Thyroid gland (tissue), 4 donors: Measurements from ENCODE around the gene CIB2. TPM values are rescaled to one million over a fixed set of nuclear protein-coding genes. Genes with fewer than 3 reads are reported as not detected.

Experiments
- DNase-seq, 2 donors: peaks; one replicate each; pipeline ENCODE4 v3.0.0-alpha.2; 2019
- H3K27ac ChIP-seq, 3 donors: fragments of 200-600 bp; sonication (generic); 1 replicate in 2 of 3; 2 replicates in 1 of 3; pipeline ENCODE4 v1.5.1; 2016 to 2019; ENCODE audit warnings: mild to moderate bottlenecking in 1 of 3, moderate library complexity in 1 of 3
- H3K27me3 ChIP-seq: fragments of 200-600 bp; sonication (generic); one replicate; pipeline ENCODE4 v1.5.1; 2019
- H3K36me3 ChIP-seq, 2 donors: fragments of 200-600 bp; sonication (generic); one replicate each; pipeline ENCODE4 v1.5.1; 2016 to 2019
- H3K4me1 ChIP-seq, 2 donors: fragments of 200-600 bp; sonication (generic); one replicate each; pipeline ENCODE4 v1.5.1; 2017 to 2019
- H3K4me3 ChIP-seq, 3 donors: fragments of 200-600 bp; sonication (generic); replicated peaks in 1 of 3; 1 replicate in 2 of 3; 2 replicates in 1 of 3; pipeline ENCODE4 v1.5.1; 2016; ENCODE audit warnings: mild to moderate bottlenecking in 1 of 3
- H3K9me3 ChIP-seq: fragments of 200-600 bp; sonication (generic); one replicate; pipeline ENCODE4 v1.5.1; 2017
- POLR2A ChIP-seq, 2 donors: fragments of 450-650 bp; IDR thresholded peaks; one replicate each; pipeline ENCODE4 v1.6.1; 2017; ENCODE audit warnings: antibody characterized with exemption in 2 of 2, mild to moderate bottlenecking in 2 of 2, moderate library complexity in 1 of 2
- WGBS, 2 donors: methylation state at CpG; one replicate each; pipeline ENCODE4 v1.1.5; 2017; 5-methylcytosine and 5-hydroxymethylcytosine counted together
- intact Hi-C: fragments of 100-400 bp; cut with DNase I; formaldehyde crosslinking; loops from one replicate; pipeline ENCODE4 v1.15.1; 2023
- total RNA-seq, 4 donors: library from RNA; depleted of rRNA; stranded (reverse); fragments of >200 nt; gene quantifications; one replicate each; pipeline ENCODE4 v1.2.3, GENCODE V29; 2016
- TF ChIP-seq, protein P1 (sequence below), 6 experiments: fragments of 200-600 bp in 3 of 6; fragments of 450-650 bp in 3 of 6; sonication (generic) in 3 of 6; IDR thresholded peaks; one replicate each; pipeline ENCODE4 v1.5.1; 2016 to 2019; ENCODE audit warnings: antibody characterized with exemption in 6 of 6, mild to moderate bottlenecking in 2 of 6, inconsistent platforms in 1 of 6, moderate library complexity in 1 of 6

Gene CIB2
- total RNA-seq, 4 donors from 2014 or later: 4.1 to 7.5 (median 4.9) TPM

DNA sequence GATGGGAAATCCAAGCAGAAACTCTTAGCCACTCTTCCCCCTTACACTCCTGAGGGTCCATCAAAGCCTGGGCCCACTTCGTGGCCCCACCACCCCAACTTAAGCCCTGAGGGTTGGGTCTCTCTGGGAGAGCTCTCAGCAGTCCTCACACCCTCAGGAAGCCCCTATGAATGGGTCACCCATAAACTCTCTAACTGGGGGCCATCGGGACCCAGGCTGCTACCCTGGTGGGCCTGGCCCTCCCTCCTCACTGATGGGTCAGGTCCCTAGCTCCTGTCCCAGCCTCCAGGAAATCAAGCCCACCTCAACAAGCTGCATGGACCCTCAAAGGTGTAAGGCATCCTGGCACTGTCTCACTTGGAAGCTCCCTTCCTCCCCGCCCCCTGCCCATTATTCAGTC is 19.5 kb downstream of the CIB2 start:
- 94 to 98% methylated on average over 3 of the region's 3 CpGs for WGBS, 2 donors
- no peak for TF ChIP-seq POLR2A (IDR thresholded peaks at IDR 0.05)
- TF ChIP-seq, protein P1, sequence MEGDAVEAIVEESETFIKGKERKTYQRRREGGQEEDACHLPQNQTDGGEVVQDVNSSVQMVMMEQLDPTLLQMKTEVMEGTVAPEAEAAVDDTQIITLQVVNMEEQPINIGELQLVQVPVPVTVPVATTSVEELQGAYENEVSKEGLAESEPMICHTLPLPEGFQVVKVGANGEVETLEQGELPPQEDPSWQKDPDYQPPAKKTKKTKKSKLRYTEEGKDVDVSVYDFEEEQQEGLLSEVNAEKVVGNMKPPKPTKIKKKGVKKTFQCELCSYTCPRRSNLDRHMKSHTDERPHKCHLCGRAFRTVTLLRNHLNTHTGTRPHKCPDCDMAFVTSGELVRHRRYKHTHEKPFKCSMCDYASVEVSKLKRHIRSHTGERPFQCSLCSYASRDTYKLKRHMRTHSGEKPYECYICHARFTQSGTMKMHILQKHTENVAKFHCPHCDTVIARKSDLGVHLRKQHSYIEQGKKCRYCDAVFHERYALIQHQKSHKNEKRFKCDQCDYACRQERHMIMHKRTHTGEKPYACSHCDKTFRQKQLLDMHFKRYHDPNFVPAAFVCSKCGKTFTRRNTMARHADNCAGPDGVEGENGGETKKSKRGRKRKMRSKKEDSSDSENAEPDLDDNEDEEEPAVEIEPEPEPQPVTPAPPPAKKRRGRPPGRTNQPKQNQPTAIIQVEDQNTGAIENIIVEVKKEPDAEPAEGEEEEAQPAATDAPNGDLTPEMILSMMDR (IDR thresholded peaks at IDR 0.05): no peak
- H3K36me3 ChIP-seq: no peaks in the 10 kb centered on the region
- H3K27me3 ChIP-seq: no peaks in the 10 kb centered on the region
- no peak overlapping the region for H3K27ac ChIP-seq
- no peaks in the 10 kb centered on the region for H3K4me1 ChIP-seq
- no peak overlapping the region for H3K4me3 ChIP-seq
- intact Hi-C loops: loop anchor here (2.0 to 5.0 kb wide), 2 partner anchors 81 to 129 kb away; no protein-coding TSS in a partner anchor
- H3K9me3 ChIP-seq: no peaks in the 10 kb centered on the region
- no peak for DNase-seq

- no peaks in the 10 kb centered on the region for H3K4me1 ChIP-seq
- no peak for DNase-seq
- H3K36me3 ChIP-seq: no peaks in the 10 kb centered on the region
- intact Hi-C loops: loop anchor here (5.0 kb wide), 1 partner anchor 81 kb away; no protein-coding TSS in a partner anchor
- H3K4me3 ChIP-seq: no peak overlapping the region
- H3K9me3 ChIP-seq: no peaks in the 10 kb centered on the region
- TF ChIP-seq, protein P1 (IDR thresholded peaks at IDR 0.05): no peak
- TF ChIP-seq POLR2A (IDR thresholded peaks at IDR 0.05): no peak
- no peaks in the 10 kb centered on the region for H3K27me3 ChIP-seq
- WGBS, 2 donors: 91 to 93% methylated on average over 6 to 10 of the region's 10 CpGs
- no peak overlapping the region for H3K27ac ChIP-seq
Observed at GRCh38 chr15:78110916-78111475, 20.2 kb downstream of the CIB2 start.

DNA sequence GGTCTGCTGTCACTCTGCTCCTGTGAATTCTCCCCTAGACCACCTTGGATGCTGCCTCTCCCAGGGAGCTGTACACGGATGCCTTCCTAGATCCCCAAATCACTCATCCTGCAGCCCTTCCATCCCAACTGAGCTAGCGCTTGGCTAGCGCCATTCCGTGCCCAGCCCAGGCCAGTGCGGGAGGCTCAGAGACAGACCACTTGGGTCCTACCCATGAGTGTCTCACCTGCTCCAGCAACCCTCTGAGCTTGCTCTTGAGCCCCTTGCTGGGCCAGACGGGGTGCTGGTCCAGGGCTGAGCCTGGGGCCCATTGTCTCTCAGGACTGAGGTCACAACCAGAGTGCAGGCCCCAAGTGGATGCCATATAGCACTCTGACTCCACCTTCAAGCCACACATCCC is 21.1 kb downstream of the CIB2 start:
- WGBS, 2 donors: 91 to 95% methylated on average over 6 of the region's 6 CpGs
- Histone ChIP-seq H3K27me3 (no peaks in the 10 kb centered on the region), H3K36me3 (no peaks in the 10 kb centered on the region), H3K27ac (no peak overlapping the region), H3K4me1 (no peaks in the 10 kb centered on the region), H3K4me3 (no peak overlapping the region), H3K9me3 (no peaks in the 10 kb centered on the region)
- intact Hi-C loops: loop anchor here (5.0 kb wide), 1 partner anchor 82 kb away; no protein-coding TSS in a partner anchor
- no peak for DNase-seq
- TF ChIP-seq POLR2A (IDR thresholded peaks at IDR 0.05): no peak
- TF ChIP-seq, protein P1 (IDR thresholded peaks at IDR 0.05): no peak

DNA sequence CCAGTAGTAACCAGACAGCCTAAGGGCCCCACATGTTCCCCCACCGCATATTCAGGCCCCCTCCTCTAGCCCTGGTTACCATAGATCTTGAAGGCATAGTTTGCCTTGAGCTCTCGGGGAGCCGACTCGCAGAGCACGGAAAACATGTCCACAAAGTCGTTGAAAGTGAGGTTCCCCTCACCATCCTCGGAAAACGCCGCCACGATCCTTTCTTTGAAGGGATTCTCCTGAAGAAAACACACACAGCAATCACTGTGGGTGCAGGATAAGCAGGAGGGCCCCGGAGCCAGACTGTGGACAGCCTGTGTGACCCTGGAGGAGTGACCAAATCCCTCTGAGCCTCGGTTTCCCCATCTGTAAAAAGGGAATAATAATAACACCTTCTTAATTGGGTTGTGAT is 22.1 kb downstream of the CIB2 start:
- Histone ChIP-seq H3K4me1 (no peaks in the 10 kb centered on the region), H3K27me3 (no peaks in the 10 kb centered on the region), H3K27ac (no peak overlapping the region), H3K9me3 (no peaks in the 10 kb centered on the region), H3K4me3 (no peak overlapping the region), H3K36me3 (no peaks in the 10 kb centered on the region)
- WGBS, 2 donors: 93 to 95% methylated on average over 12 of the region's 12 CpGs
- DNase-seq: no peak
- TF ChIP-seq, protein P1 (IDR thresholded peaks at IDR 0.05): no peak
- TF ChIP-seq POLR2A (IDR thresholded peaks at IDR 0.05): no peak
- intact Hi-C loops: loop anchor here (2.0 kb wide), 1 partner anchor 142 kb away; no protein-coding TSS in a partner anchor

DNA sequence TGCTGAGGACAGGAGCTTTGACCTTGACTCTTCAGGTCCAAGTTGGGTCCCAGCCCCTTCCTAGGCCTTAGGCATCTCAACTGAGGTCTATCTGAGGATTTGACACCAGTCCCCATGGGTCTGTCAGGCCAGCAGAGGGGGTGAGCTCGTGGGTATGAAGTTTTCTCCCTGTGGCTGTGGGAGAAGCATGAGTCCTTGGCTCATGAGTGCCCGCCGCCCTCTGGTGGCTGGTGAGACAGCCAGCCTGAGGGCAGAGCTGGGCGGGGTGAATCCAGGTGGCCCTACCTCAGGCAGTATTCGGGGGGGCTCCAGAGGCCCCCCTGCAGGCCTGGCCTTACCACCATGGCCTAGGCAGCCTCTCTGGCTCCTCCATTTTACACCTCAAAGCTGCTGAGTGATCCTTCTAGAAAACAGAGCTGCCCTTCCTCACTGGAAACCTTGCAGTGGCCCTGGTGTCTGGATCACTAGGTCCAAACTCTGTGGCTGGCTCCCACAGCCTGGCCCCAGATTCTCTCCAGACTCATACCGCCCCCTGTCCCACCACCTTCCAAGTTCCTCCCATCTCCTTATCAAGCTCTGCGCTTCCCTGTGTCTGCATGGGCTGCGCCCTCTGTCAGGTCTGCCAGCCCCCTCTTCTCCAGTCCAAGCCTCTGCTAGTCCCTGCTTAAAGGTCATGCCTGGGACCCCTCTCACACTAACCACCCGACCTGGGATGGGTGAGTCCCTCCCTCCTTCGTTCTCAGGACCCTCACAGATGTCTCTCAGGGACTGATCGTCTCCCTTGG is 22.8 kb downstream of the CIB2 start:
- intact Hi-C loops: loop anchor here (2.0 kb wide), 1 partner anchor 142 kb away; no protein-coding TSS in a partner anchor
- TF ChIP-seq POLR2A (IDR thresholded peaks at IDR 0.05): no peak
- TF ChIP-seq, protein P1 (IDR thresholded peaks at IDR 0.05): peak; percentile 85 to 97 (median 95)
- Histone ChIP-seq H3K9me3 (no peaks in the 10 kb centered on the region), H3K27ac (no peak overlapping the region), H3K4me3 (no peak overlapping the region), H3K36me3 (no peaks in the 10 kb centered on the region), H3K4me1 (no peaks in the 10 kb centered on the region), H3K27me3 (no peaks in the 10 kb centered on the region)
- DNase-seq: peak; percentile 84 to 90
- WGBS, 2 donors: 42 to 56% methylated on average over 7 to 11 of the region's 11 CpGs
